Activated T-cell treated with anti-CD3 and anti-CD28 coated beads, Interleukin-2, amount 50 U/mL, for 4 hours (primary cell): ENCODE data around the gene DEFB115. TPM values are rescaled to one million over a fixed set of nuclear protein-coding genes. Genes with fewer than 3 reads are reported as not detected.
"Not testable (repeated sequence)": the region's sequence is repeated elsewhere in the genome, so short reads cannot be mapped to it uniquely, and the experiment has no call there.

Experiments
- ATAC-seq, 2 donors: fragments of 200-7000 bp; cut with Tn5 transposase; one replicate each; pipeline ENCODE4 v1.10.0; 2021
- DNase-seq: peaks from one replicate; pipeline ENCODE4 v3.0.0-alpha.2; 2020
- H3K27me3 Mint-ChIP-seq: one replicate; pipeline ENCODE4 v1.8.0; 2021; ENCODE audit warnings: low read depth, mixed read lengths
- H3K36me3 Mint-ChIP-seq: one replicate; pipeline ENCODE4 v1.8.0; 2022; ENCODE audit warnings: mixed read lengths; ENCODE audit not compliant: insufficient read depth
- H3K4me1 Mint-ChIP-seq: one replicate; pipeline ENCODE4 v1.8.0; 2021; ENCODE audit warnings: low read depth, mixed read lengths
- H3K4me3 Mint-ChIP-seq: one replicate; pipeline ENCODE4 v1.8.0; 2021; ENCODE audit warnings: mild to moderate bottlenecking, moderate library complexity, mixed read lengths
- H3K9me3 Mint-ChIP-seq: one replicate; pipeline ENCODE4 v1.8.0; 2021; ENCODE audit warnings: mixed read lengths
- total RNA-seq, 3 donors: library from RNA; stranded (reverse); gene quantifications; one replicate each; pipeline ENCODE4 v1.2.1, GENCODE V29; 2021

The DEFB115 gene, protein sequence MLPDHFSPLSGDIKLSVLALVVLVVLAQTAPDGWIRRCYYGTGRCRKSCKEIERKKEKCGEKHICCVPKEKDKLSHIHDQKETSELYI
- total RNA-seq, result not detected

DNA sequence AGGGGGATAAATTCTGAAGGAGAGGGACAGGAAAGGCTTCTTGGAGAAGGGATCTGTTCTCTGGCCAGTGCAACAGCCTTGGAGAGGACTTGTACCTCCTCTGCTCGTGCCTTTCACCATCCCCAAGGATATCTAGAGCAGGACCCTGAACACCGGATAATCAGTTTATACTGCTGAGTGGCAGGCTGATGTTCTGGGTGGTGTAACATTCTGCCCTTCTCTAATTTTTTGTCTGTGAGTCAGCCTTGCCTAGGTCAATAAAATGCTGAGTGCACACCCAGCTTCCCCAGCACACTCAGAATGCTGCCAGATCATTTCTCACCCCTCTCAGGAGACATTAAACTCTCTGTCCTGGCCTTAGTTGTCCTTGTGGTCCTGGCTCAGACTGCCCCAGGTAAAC lies at the start of gene DEFB115:
Gene DEFB115, plus strand, starts transcription at position 301 of the 400 bp plus-strand sequence. Its CDS starts 0 bp downstream, at position 301.
- H3K27me3 Mint-ChIP-seq, result no peaks in the 10 kb centered on the region
- H3K36me3 Mint-ChIP-seq, result no peaks in the 10 kb centered on the region
- ATAC-seq, result no peak
- H3K4me3 Mint-ChIP-seq, result no peak within 1 kb of the TSS
- DNase-seq, result no peak
- H3K4me1 Mint-ChIP-seq, result no peaks in the 10 kb centered on the region
- H3K9me3 Mint-ChIP-seq, result peaks cover 9% of the 10 kb centered on the region

DNA sequence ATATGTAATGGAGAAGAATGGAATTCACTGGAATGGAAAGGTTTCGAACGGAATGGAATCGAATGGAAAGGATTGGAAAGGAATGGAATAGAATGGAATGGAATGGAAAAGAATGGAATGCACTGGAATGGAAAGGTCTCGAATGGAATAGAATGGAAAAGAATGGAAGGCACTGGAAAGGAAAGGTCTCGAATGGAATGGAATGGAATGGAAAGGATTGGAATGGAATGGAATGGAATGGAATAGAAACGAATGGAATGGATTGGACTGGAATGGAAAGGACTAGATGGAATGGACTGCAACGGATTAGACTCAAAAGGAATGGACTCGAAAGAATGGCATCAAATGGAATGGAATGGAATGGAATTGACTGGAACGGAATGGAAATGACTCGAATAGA lies 20.5 kb upstream of the DEFB115 start:
- no peak for DNase-seq
- Mint-ChIP-seq H3K9me3 (no peaks in the 10 kb centered on the region), H3K4me3 (no peak overlapping the region), H3K36me3 (no peaks in the 10 kb centered on the region), H3K27me3 (no peaks in the 10 kb centered on the region), H3K4me1 (no peaks in the 10 kb centered on the region)
- ATAC-seq, result no peak

DNA sequence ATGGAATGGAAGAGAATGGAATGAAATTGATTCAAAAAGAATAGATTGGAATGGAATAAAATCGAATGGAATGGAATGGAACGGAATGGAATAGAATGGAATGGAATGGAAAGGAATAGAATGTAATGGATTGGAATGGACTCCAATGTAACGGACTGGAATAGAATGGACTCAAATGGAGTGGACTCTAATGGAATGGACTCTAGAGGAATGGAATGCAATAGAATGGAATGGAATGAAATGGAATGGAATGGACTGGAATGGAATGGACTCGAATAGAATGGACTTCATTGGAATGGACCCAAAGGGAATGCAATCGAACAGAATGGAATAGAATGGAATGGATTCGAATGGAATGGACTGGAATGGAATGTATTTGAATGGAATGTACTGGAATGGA lies 19.7 kb upstream of the DEFB115 start:
- H3K27me3 Mint-ChIP-seq, result no peaks in the 10 kb centered on the region
- ATAC-seq (no peak), DNase-seq (no peak)
- H3K9me3 Mint-ChIP-seq, result no peaks in the 10 kb centered on the region
- H3K36me3 Mint-ChIP-seq, result no peaks in the 10 kb centered on the region
- no peaks in the 10 kb centered on the region for H3K4me1 Mint-ChIP-seq
- H3K4me3 Mint-ChIP-seq, result no peak overlapping the region

DNA sequence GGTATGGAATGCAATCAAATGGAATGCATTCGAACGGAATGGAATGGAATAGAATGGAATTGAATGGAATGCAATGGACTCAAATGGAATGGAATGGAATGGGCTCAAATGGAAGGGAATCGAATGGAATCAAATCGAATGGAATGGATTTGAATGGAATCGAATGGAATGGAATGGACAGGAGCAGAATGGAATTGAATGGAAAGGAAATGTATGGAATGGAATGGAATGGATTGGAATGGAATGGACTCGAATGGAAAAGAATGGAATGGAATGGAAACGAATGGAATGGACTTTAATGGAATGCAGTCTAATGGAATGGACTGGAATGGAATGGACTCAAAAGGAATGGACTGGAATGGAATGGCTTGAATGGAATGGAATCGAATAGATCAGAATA lies 18.3 kb upstream of the DEFB115 start:
- DNase-seq (no peak), ATAC-seq (no peak)
- no peaks in the 10 kb centered on the region for H3K4me1 Mint-ChIP-seq
- no peaks in the 10 kb centered on the region for H3K36me3 Mint-ChIP-seq
- H3K4me3 Mint-ChIP-seq, result no peak overlapping the region
- H3K27me3 Mint-ChIP-seq, result no peaks in the 10 kb centered on the region
- no peaks in the 10 kb centered on the region for H3K9me3 Mint-ChIP-seq

DNA sequence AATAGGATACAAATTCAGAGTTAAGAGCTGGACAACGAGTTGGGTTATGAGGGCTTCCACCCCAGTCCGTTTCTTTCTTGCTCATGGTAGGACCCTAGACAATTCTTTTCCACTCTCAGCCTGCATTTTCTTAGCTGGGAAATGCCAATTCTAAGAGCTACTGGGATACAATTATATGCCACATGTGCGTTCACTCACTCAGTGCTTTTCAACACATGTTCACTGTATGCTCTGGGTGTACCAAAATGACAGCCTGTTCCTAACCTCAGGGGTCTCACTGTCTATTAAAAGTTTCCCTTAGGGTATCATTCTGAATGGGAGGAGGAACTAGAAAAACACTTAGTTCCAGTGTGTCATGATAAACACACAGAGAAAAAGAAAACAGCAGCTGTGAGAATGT lies 505 bp upstream of the DEFB115 start:
- Mint-ChIP-seq H3K4me1 (no peaks in the 10 kb centered on the region), H3K9me3 (peaks cover 9% of the 10 kb centered on the region), H3K36me3 (no peaks in the 10 kb centered on the region), H3K27me3 (no peaks in the 10 kb centered on the region), H3K4me3 (no peak overlapping the region)
- no peak for ATAC-seq
- DNase-seq, result no peak

DNA sequence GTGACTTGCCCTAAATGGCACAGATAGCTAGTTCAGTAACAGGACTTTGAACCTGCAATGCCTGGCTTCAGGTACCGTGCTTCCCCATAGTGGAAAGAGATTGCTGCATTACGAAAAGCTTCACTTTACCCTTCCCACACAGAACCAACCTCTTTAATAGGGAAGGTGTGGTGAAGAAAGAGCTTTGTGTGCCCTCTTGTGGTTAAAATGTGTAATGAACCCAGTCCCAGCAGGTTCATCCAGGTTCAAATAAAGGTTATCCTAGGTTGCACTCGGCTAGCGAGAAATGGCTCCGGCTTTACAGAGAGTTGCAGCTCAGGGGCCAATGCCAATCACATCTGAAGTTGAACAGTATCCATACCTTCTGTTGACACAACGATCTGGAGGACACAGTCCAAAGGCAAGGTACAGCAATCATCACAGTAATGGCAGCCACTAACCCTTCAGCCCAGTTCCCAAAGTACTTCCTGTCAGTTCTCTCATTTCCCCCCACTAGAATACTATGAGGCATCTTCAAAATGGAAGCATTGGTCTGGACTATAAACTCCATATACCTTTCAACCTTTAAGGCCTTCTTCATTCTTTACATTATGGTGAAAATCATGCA lies 3.0 kb downstream of the DEFB115 start:
- Mint-ChIP-seq H3K36me3 (no peaks in the 10 kb centered on the region), H3K9me3 (peaks cover 9% of the 10 kb centered on the region), H3K4me1 (no peaks in the 10 kb centered on the region), H3K4me3 (no peak overlapping the region), H3K27me3 (no peaks in the 10 kb centered on the region)
- DNase-seq (no peak), ATAC-seq (no peak)

DNA sequence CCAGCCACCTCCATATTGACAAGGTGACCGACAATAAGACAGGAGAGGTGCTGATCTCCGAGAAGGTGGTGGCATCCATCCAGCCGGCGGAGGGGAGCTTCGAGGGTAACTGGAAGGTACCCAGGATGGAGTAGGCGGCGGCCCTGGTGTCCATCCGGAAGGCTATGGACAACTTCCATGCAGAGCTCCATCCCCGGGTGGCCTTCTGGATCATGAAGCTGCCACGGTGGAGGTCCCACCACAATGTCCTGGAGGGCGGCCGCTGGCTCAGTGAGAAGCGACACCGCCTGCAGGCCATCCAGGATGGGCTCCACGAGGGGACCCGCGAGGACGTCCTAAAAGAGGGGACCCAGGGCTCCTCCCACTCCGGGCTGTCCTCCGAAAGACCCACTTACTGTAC lies 17.0 kb downstream of the DEFB115 start:
- Mint-ChIP-seq H3K9me3 (peaks cover 34% of the 10 kb centered on the region), H3K4me1 (no peaks in the 10 kb centered on the region), H3K4me3 (no peak overlapping the region), H3K36me3 (no peaks in the 10 kb centered on the region), H3K27me3 (no peaks in the 10 kb centered on the region)
- ATAC-seq, result no peak
- DNase-seq, result no peak

DNA sequence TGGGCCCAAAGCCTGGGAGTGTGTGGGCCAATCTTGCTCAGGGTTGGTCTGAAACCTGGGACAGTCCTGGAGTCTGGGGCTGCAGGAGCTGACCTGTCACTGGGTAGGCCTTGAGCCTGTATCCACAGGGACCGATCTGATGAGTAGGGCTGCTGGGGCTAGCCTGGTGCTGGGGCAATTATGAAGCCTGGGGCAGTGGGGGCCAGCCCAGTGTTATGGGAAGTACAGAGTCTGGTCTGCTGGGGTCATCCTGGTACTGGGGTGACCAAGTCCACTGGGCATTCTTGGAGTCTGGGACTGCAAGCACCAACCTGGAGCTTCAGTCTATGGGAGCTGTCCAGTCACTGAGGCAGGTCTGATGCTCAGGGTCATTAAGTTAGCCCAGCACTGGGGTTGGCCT lies 20.7 kb downstream of the DEFB115 start:
- Mint-ChIP-seq H3K4me1 (no peaks in the 10 kb centered on the region), H3K27me3 (no peaks in the 10 kb centered on the region), H3K36me3 (no peaks in the 10 kb centered on the region), H3K9me3 (peaks cover 18% of the 10 kb centered on the region), H3K4me3 (no peak overlapping the region)
- DNase-seq (no peak), ATAC-seq (no peak)

DNA sequence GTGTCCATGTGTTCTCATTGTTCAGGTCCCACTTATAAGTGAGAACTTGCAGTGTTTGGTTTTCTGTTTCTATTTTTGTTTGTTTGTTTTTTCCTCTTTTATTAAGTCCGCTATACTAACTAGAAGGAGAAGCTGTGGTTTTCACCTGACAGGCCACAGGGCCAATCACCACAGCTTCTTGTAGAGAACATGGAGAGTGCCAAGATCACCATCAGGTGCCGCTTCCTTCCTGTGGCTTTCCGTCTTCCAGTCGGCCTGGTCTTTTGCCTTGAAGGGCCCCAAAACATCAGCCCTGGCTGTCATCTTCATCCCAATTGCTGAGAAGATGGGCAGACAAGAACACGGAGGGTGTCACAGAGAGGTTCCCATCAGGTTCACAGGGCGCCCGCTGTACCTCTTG lies 27.5 kb downstream of the DEFB115 start:
- ATAC-seq, H3K4me1 Mint-ChIP-seq: not testable (repeated sequence)

DNA sequence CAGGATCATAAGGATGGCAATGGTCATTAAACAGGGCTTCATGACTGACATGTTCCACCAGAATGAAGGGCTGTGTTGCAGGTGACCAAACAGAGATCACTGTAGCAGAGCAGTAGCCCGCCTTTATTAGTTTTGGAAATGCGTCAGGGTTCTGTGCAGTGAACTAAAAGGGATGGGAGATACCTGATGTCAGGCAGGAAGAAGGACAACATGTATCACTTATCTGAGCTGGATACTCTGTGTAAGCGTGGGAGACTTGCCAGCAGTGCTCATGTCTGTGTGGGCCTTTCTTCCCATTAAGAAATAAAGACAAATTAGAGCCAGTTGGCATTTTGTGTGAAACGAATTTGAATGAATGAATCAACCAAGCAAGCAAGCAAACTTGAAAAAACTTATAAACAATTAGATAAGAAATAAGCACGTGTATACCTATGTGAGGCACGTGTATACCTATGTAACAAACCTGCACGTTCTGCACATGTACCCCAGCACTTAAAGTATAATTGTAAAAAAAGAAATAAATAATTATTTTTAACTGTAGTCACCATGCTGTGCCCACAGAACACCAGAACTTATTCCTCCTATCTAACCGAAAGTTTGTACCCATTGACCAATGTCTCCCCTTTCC lies 51.2 kb downstream of the DEFB115 start, which contains the start of gene DEFB116:
Gene DEFB116, minus strand, starts transcription at position 51 of the 628 bp plus-strand sequence. Its CDS starts 0 bp downstream, at position 51.
- no peak within 1 kb of the TSS for H3K4me3 Mint-ChIP-seq
- no peak for ATAC-seq
- H3K27me3 Mint-ChIP-seq, result no peaks in the 10 kb centered on the region
- no peak for DNase-seq
- no peaks in the 10 kb centered on the region for H3K36me3 Mint-ChIP-seq
- H3K9me3 Mint-ChIP-seq, result peaks cover 11% of the 10 kb centered on the region
- no peaks in the 10 kb centered on the region for H3K4me1 Mint-ChIP-seq

More for the DNA sequence above, 27.5 kb downstream of the DEFB115 start:
- H3K27me3 Mint-ChIP-seq, H3K4me3 Mint-ChIP-seq, DNase-seq, H3K36me3 Mint-ChIP-seq: not testable (repeated sequence)
- peaks cover 17% of the 10 kb centered on the region for H3K9me3 Mint-ChIP-seq

Other genes with a start within 250 kb of the DEFB115 start
- gene DEFB116, start 50.9 kb downstream of the DEFB115 start, total RNA-seq, result not detected
- not detected for gene DEFB118, start 110.9 kb downstream of the DEFB115 start, total RNA-seq
- not detected for gene DEFB119, start 132.9 kb downstream of the DEFB115 start, total RNA-seq
- not detected for gene DEFB121, start 148.6 kb downstream of the DEFB115 start, total RNA-seq
- not detected for gene DEFB123, start 183.0 kb downstream of the DEFB115 start, total RNA-seq
- gene DEFB124, start 217.5 kb downstream of the DEFB115 start, total RNA-seq, result not detected
- not detected for gene REM1, start 217.6 kb downstream of the DEFB115 start, total RNA-seq